Activated CD4-positive, alpha-beta T cell treated with anti-CD3 and anti-CD28 coated beads for 48 hours (primary cell): ENCODE measurements around the gene ARHGDIA.
"Not testable (repeated sequence)": the region's sequence is repeated elsewhere in the genome, so short reads cannot be mapped to it uniquely, and the experiment has no call there.

ENCODE experiments used
- DNase-seq: peaks from one replicate; pipeline ENCODE4 v3.0.0-alpha.2; 2020

Gene ARHGDIA

DNA sequence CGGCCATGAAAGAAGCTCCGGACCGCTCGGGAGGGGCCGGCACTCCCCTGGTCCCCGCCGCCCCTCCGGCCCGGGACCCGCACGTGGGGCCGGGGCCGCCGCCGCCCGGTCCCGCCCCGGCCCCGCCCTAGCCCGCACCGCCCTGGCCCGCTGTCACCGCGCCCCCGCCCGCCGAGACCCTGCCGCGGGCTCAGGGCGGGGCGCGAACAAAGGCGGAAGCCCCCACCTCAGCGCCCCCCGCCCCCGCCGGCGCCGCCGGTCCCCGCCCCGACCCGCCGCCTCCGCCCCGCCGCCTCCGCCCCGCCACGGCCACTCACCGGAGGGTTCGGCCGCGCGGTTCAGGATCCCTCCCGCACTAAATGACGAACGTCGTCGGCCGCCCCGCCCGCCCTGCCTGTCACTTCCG, at the start of gene ARHGDIA:
TSS of gene ARHGDIA (minus strand) at position 357 of the 406 bp plus-strand sequence. CDS start 1,407 bp downstream, outside the sequence.
- DNase-seq = no peak

DNA sequence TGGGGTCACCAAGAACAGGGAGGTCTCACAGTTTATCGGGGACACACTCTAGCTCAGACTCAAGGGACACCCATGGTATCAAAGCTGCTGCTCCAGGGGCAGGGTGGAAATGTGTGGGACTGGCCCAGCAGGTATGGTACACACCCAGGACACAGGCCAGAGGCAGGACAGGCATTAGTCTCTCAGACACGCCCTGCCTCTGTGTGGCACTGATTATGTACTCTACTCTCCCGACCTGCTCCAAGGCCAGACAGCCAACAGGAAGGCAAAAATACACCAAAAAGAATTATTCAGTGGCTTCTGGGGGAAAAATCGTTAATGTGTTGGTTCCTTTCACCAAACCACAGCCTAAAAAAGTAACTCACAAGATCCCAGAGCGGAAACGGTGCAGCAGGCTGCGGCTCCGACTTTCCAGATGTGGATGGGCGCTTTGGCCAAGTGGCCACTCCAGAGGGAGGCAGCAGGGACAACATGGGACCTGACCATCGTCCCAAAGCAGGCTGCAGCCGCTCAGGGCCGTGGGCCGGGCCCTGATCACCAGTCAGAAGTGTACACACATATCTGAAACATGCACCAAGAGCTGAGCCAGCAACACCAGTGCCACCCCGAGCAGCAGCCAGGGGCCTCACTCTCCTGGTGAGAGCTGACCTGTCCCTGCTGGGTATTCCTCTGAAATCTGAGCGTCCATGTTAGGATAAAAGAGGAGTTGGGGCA, 47.9 kb upstream of the ARHGDIA start:
- no peak for DNase-seq

DNA sequence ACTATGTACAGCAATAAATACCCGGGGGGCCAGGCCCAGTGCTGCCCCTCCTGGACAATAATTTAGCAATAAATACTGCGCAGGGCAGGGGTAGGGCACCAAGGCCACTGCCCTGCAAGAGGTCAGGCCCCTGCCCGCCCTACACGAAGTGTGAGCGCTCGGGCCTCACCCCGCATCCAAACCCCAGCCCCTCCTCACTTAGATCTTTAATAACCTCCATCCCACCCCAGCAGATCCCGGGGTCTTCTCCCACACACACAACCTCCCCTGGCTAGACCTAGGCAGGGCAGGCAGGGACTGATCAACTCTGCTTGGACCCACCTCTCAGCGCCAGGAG, 47.2 kb upstream of the ARHGDIA start:
- DNase-seq = not testable (repeated sequence)

DNA sequence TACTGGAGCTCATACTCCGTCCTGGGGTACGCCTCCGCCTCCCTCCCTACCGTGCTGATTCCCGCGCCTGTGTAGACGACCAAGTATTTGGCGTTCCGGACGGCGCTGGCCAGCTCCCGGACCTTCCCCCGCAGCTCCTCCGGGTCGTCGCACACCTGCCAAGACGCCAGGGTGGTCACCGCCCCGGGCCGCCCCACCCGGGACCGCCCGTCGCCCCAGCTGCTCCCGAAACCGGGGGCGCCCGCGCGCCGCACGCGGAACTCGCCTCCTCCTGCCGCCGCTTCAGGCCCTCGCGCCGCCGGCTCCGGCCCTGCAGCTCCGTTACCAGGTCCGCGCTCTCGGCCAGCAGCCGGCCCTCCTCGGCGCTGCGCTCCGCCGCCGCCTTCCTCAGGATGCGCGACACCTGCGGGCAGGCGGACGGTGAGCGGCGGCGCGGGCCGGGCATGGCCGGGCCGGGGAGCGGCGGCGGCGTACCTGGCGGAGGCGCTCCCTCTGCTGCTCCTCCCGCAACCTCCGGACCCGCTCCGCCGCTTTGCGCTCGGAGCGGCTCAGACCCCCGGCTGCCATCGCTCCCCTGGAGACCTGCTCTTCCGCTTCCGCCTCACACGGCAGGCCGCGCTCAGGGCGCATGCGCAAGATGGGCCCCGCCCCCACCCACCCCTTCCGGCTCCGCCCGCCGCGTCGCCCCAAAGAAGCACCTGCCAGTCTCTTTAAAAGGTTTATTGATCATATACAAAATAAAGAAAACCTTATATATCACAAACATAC, 46.6 kb upstream of the ARHGDIA start, which contains the start of gene SIRT7:
TSS of gene SIRT7 (minus strand) at position 612 of the 768 bp plus-strand sequence. CDS start at position 567, 45 bp downstream.
- DNase-seq = peak; percentile 85

DNA sequence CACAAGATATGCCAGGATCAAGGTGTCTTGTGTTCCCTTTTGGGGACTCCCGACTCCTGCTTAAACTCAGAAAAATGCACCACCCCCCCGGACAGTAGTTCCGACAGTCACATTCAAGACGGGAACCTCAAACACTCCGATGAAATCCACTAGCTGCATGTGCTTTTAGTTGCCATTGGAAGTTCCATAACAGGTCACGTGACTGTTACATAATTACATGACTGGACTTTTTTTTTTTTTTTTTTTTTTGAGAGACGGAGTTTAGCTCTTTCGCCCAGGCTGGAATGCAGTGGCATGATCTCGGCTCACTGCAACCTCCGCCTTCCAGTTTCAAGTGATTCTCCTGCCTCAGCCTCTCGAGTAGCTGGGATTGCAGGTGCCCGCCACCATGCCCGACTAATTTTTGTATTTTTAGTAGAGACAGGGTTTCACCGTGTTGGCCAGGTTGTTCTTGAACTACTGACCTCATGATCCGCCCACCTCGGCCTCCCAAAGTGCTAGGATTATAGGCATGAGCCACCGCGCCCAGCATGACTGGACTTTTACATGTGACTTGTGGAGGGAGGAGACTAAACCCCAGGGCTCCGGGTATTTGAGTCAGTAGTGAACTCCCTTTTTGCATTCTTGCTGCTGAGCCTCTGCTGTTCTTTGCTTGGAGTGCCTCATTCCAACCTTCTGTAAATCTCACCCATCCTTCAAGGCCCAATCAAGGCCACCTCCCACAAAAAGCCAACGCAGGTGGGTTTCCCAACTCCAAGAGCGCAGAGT, 45.3 kb upstream of the ARHGDIA start:
- DNase-seq = peak; percentile 42

DNA sequence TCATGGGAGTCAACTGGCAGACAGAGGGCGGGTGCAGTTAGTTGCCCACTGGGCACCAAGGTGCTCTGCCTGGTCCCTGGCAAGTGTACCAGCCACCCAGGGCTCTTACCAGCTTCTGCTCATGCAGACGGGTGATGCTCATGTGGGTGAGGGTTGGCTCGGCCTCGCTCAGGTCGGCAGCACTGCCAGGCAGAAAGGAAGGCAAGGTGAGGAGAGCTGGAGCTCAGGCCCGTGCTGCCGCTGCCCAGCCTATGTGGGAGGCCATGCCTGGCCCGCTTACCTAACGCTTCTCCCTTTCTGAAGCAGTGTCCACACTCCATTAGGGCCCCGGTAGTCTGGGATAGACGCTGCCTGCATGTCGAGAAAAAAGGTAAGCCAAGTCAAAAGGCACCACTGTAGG, 44.2 kb upstream of the ARHGDIA start:
- no peak for DNase-seq

DNA sequence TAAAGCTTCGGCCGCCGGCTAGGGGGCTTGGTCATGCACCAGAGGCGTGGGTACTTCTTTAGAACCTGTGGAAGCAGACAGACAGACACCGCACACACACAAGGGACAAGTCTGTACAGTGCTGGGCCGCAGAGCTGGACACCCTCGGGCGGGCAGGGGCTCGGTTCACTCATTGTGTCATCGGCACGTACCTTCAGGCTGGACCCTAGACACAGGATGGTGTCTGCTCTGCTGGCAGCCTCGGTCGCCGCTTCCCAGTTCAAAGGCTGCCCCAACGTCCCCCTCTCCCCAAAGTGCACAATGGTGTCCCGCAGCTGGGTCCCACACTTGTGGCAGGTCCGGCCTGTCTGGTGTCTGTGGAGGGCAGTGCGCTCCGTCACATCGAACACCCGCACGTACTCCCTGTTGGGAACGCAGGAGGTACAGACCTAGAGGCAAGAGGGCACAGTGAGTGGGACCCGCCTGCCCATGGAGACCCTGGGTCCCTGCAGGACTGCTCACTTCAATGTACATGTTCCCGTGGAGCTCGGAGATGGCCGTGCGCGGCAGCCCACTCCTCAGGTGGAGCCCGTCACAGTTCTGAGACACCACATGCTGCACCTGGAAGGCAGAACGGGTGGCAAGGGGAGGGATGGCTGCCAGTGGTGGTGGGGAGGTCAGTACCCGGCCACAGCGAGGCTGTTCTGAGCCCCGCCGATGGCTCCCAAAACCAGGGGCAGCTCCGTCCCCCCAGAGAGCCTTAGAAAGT, 43.1 kb upstream of the ARHGDIA start:
- no peak for DNase-seq

DNA sequence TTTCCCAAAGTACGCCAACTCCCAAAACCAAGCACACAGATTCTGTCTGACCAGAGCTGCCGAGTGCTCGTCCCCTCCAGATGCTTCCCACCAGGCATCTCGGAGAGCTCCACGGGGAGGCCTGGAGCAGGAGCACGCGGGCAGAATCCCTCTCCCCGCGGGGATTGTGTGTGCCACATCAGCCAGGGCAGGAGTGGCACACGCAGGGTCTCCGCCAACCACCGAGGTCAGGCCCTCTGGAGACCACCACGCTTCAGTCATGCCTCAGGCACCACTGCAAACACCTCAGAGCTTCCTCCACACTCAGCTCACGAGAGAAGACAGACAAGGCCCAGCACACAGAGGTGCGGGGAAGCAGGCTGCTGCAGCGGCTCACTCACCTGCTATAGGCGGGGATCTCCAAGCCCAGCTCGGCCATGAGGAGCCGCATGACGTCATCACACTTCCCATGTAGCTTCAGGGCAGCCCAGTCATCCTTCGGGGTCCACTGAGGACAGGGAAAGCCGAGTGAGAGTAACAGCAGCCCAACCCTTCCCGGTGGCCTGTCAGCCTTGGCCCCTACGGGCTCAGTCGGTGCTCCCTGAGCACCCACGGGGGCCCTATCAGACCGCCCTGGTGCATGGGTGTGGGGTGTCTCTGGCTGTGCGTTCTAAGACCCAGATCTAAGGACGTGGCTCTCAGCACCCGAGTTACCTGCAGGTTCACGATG, 42.4 kb upstream of the ARHGDIA start:
- no peak for DNase-seq

DNA sequence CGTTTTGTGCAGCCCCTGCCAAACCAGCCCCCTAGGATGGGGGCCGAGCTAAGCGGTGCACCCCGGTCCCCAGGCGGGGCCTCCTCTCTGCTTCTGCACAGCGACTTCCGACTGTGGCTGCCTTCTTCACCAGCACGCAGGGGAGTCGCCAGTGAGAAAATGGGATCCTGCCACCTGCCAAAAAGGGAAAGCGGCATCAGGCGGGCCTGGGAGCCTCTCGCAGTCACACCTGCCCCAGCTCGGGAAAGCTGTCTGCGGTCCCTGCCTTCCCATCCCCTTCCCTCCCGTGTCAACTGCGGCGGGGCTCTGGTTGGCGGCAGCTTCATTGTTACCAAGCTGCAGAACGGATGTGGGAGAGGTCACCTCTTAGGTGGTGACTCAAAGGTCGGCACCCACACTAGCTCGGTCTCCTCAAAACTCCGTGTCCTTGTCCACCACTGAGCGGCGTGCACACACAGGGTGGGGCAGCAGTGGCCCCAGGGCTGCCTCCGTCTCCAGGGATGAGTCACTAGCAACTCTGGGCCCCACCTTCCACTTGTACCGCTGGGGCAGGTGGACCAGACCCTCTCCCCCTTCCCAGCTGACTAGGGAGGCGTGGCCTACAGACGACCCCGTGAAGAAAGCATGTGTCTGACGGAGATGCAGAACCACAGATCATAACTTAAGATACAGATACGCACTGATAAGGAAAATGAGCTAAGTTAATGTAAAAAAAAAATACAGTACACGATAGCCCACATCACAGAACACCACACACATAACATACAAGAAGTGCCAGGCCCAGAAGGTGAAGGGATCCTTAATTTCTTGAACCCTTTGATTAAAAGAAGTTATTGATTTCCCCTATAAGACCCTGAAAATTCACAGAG, 41.5 kb upstream of the ARHGDIA start:
- DNase-seq = no peak

DNA sequence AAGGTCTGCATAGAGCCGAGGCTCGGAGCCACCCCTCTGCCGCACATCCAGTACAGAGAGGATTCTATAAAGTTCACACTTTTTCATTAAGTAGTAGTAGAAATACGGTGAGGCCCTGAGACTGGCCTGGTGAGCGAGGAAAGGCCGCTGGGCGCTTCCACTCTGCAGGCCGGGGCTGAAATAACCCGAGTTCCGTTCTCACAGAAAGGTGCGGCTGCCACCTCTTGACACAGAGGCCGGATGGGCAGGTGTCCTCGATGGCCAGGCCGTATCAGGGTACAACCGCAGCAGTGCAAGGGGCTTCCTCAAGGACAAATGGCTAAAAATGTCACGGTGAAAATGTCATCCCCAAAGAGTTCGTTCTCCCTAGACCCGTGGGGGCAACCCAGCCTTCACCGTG, 40.8 kb upstream of the ARHGDIA start:
- no peak for DNase-seq

DNA sequence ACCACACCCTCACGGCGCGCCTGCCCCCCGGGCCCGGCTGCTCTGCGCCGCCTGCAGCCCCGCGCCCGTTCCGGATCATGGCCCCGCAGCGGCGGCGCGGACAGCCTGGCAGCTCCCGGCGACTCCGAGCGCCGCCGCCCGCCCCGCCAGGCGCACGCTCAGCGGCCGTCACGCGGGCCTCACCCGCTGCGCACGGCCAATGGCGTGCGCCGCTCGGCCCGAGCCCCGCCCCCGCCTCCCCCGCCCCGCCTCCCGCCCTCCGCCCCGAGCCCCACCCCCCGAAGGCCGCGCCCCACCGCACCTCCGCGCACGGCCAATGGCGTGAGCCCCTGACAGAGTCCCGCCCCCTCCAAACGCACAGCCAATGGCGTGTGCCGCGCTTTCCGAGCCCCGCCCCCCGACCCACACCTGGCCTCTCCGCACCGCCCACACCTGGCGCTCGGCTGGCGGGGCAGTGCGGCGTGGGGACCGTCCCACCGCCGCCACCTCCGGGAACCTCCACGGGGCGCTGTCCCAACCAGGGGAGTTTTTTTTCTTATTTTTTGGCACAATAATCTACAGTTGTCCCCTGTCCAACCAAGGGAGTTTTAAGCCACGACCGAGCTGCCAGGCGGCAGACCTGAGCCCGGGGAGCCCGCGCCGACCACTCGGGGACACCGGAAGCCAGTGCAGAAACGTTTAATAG, 40.3 kb upstream of the ARHGDIA start, which contains the start of gene PCYT2:
TSS of gene PCYT2 (minus strand) at position 123 of the 685 bp plus-strand sequence. CDS start at position 79, 44 bp downstream.
- DNase-seq = peak; percentile 96

DNA sequence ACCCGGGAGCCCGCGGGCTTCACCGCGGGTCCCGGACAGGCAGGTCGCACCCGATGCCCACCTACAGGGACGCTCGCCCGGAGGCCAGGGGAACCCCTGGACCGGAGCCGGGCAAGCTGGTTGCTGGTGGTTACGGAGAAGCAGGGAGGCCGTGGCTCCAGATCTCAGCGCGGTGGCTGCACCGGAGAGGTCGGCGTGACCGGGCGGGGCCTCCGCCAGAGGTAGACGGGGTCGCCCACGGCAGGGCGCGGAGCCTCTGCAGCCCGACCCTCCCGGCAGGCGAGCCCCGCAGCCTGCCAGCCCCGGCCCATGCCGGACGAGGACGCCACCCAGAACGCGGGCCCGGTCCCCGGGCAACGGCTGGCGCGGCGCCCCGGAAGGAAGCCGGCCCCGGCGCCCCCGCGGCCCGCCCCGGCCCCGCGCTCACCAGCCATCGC, 39.7 kb upstream of the ARHGDIA start:
- DNase-seq = peak; percentile 36

DNA sequence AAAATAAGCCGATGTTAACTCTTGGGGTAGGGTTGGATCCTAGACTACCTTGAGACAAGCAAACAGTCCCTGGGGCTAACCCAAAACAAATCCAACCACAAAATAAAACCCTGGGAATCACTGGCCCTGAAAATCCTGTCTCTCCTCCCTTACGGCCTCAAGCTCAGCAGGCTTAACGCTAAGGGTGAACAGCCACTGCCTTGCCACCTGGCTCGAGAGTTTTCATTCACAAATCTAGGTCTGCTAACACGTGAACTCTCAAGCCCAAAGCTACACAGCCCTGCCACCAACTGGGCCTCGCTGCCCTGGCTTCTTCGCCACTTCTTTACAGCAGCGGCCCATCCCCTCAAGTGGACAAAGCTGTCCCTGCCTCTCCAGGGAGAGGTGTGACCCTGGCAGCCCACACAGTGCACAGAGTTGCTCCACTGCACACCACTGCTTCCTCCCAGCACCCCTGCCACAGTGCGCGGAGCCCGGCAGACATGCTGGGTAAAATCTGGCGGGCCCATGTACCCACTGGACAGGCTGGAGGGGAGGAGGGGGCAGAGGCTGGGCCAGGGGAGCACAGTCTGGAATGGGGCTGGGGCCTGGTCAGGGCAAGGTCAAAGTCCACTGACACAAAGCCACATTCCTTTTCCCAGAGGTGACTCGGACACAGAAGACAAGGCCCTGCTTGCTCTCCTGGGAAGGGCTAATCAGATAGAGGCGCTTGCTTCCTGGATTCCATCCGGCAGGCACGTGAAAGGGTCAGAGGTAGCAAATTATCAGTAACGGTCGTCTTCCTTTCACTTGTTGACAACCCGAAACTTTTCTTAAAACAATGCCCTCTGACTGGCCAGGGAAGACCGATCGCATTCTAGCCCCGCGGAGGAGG, 39.1 kb upstream of the ARHGDIA start:
- no peak for DNase-seq

DNA sequence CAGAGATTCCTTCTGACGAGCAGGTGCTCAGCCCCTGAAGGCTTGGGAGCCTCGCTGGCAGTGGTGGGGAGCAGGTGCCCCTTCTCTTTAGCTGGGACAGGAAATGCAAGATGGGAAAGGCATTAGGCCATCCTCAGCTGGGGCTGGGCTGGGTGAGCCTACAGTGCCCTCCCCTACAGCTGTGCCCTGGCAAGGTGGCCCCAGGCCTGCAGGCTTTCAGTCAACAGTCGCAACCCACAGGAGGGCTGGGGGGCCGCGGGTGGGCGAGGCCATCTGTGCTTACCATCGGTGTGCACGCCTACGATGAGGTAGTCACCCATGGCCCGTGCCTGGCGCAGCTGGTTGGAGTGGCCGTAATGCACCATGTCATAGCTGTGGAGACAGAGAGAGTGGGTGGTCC, 38.1 kb upstream of the ARHGDIA start:
- no peak for DNase-seq

DNA sequence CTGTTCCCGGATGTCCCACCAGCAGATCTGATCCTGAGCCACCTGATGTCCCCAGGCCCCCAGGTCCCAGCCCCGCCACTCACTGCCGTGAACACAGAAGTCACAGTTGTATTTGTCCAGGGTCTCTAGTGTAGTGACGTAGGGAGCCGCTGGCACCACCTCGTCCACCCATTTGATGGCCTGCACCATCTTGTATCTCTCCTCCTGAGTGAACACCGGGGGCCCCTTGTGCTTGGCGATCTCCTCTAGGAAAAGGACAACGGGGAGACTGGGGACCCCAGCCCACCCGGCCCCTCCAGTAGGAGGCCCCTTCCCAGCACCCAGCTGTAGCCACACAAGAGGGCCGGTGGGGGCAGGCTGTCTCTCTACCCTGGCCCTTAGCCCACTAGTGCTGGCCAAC, 37.7 kb upstream of the ARHGDIA start:
- no peak for DNase-seq

DNA sequence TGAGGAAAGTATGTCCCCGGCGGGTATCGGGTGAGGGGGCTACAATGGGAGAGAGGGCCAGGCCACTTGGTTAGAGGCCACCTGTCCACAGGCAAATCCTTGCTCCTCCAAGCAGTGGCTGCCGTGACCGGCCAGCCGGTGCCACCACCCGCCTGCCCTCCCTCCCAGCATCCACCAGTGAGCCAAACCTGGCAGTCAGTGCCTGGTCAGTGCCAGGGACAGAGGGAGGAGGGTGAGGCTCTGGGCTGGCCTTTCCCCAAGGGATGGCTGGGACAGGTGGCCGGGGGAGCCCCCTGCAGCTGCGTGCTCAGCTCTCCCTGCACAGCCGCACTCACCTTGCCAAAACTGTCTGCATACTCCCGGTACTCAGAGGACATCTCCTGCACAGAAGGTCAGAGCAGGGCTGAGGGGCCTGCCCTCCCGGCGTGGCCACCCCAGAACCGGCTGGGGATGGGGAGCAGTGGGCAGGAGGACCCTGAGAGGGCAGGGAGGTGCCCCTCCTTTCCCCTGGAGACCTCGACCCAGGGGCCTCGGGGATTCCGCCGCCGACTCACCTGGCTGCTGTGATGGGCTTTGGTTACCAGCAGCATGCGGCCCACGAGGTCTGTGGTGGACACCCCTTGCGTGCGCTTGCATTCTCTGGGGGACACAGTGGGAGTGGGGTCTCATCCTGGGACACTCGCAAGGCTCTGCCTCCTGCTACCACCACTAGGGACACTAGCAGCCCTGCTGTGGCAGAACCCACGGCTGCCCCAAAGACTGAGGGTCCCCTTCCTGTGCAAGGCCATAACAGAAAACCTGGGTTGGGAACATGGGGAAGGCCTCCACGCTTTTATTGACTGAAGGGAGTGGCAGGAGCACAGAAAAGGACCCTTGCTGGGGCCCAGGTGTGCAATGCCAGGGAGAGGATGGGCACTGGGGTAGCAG, 36.3 kb upstream of the ARHGDIA start:
- DNase-seq = no peak

DNA sequence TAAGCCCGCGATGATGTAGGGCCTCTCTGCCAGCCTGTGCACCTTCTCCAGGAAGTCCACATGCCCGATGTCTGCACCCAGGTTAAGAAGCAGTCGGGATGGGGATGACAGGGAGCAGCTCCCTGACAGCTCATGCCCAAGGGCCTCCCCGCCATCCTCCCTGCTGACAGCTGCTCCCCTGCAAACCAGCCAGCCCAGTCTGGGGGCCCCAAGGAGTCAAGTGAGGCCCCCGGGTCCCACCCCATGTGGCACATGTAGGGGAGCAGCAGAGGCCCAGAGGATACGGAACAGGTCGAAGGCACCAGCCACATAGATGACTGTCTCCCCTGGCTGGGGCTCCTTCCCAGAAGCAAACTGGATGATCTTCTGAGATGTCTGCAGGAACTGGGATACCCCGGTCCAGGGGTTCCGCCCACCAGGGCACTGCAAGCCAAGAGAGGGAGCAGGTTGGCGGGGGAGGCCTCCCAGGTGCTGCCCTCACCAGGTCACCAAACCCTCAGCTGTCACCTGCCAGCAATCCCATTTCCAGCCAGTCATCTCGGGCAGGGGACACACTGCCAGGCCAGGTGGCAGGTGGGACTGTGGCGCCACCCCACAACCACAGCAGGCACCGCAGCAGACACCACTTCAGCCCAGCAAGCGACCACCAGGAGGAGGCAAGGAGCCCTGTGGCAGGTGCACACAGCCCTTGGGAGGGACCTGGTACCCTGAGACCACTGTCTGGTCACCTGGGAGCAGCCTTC, 35.5 kb upstream of the ARHGDIA start:
- DNase-seq = no peak
